Measurements from ENCODE around the gene BRME1. TPM values are rescaled to one million over a fixed set of nuclear protein-coding genes. Genes with fewer than 3 reads are reported as not detected.

The BRME1 gene
- total and polyA plus RNA-seq, 2 of the 13 experiments (the other 11 are each of a cell fraction or from before 2014, with no cell fraction given), result 0.74 to 1.5 TPM

GRCh38 chr19:13847407-13848339 is 58.2 kb downstream of the BRME1 start (continued):
- TF ChIP-seq DPF2 (CRISPR knock-in tag; IDR thresholded peaks at IDR 0.05; ENCODE audit: borderline replicate concordance, low read depth), result no peak
- TF ChIP-seq TIGD3 (CRISPR knock-in tag; IDR thresholded peaks at IDR 0.05; ENCODE audit: borderline replicate concordance), result no peak
- TF ChIP-seq HOXA5 (CRISPR knock-in tag; IDR thresholded peaks at IDR 0.05), result no peak; the same call in none of the 2 replicates
- no peak for TF ChIP-seq MTA3 (CRISPR knock-in tag; IDR thresholded peaks at IDR 0.05)
- no peak for TF ChIP-seq ZNF296 (CRISPR knock-in tag; conservative IDR thresholded peaks at IDR 0.05)
- no peak for TF ChIP-seq AGO1 (IDR thresholded peaks at IDR 0.05; ENCODE audit: low read depth, low read length, poor library complexity, severe bottlenecking)
- no peak for TF ChIP-seq PTBP1 (IDR thresholded peaks at IDR 0.05; ENCODE audit: low read depth, low read length, poor library complexity, severe bottlenecking)
- TF ChIP-seq ZNF329 (CRISPR knock-in tag; IDR thresholded peaks at IDR 0.05; ENCODE audit: low read depth), result no peak
- TF ChIP-seq PCBP2 (optimal IDR thresholded peaks at IDR 0.05; ENCODE audit: low read depth, low read length, poor library complexity, severe bottlenecking), result no peak
- TF ChIP-seq, protein P1, sequence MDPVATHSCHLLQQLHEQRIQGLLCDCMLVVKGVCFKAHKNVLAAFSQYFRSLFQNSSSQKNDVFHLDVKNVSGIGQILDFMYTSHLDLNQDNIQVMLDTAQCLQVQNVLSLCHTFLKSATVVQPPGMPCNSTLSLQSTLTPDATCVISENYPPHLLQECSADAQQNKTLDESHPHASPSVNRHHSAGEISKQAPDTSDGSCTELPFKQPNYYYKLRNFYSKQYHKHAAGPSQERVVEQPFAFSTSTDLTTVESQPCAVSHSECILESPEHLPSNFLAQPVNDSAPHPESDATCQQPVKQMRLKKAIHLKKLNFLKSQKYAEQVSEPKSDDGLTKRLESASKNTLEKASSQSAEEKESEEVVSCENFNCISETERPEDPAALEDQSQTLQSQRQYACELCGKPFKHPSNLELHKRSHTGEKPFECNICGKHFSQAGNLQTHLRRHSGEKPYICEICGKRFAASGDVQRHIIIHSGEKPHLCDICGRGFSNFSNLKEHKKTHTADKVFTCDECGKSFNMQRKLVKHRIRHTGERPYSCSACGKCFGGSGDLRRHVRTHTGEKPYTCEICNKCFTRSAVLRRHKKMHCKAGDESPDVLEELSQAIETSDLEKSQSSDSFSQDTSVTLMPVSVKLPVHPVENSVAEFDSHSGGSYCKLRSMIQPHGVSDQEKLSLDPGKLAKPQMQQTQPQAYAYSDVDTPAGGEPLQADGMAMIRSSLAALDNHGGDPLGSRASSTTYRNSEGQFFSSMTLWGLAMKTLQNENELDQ (CRISPR knock-in tag; IDR thresholded peaks at IDR 0.05; ENCODE audit: borderline replicate concordance), result no peak
- TF ChIP-seq, protein P2, sequence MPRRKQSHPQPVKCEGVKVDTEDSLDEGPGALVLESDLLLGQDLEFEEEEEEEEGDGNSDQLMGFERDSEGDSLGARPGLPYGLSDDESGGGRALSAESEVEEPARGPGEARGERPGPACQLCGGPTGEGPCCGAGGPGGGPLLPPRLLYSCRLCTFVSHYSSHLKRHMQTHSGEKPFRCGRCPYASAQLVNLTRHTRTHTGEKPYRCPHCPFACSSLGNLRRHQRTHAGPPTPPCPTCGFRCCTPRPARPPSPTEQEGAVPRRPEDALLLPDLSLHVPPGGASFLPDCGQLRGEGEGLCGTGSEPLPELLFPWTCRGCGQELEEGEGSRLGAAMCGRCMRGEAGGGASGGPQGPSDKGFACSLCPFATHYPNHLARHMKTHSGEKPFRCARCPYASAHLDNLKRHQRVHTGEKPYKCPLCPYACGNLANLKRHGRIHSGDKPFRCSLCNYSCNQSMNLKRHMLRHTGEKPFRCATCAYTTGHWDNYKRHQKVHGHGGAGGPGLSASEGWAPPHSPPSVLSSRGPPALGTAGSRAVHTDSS (CRISPR knock-in tag; conservative IDR thresholded peaks at IDR 0.05), result no peak
- TF ChIP-seq USF2 (IDR thresholded peaks at IDR 0.05; ENCODE audit: low read depth, low read length), result no peak
- TF ChIP-seq USF2 (CRISPR knock-in tag; IDR thresholded peaks at IDR 0.05; ENCODE audit: borderline replicate concordance), result no peak
- no peak for TF ChIP-seq ZBTB38 (CRISPR knock-in tag; IDR thresholded peaks at IDR 0.05)
- no peak for TF ChIP-seq CERS6 (CRISPR knock-in tag; IDR thresholded peaks at IDR 0.05)
- TF ChIP-seq IKZF5 (CRISPR knock-in tag; IDR thresholded peaks at IDR 0.05), result peak; percentile 23; the same call in 1 of the 2 replicates
- no peak for TF ChIP-seq RFX3 (CRISPR knock-in tag; IDR thresholded peaks at IDR 0.05)
- TF ChIP-seq ZNF670 (CRISPR knock-in tag; IDR thresholded peaks at IDR 0.05; ENCODE audit: borderline replicate concordance), result 0 out of 2 replicates have a peak, but pooled peaks have one; percentile 38
